Activated CD4-positive, alpha-beta T cell treated with anti-CD3 and anti-CD28 coated beads, Interleukin-2, amount 50 U/mL, for 4 hours (primary cell): Measurements from ENCODE around the gene SIRT3.

ENCODE experiments used
- DNase-seq, 2 experiments: peaks; one replicate each; pipeline ENCODE4 v3.0.0-alpha.2; 2020

The SIRT3 gene

DNA sequence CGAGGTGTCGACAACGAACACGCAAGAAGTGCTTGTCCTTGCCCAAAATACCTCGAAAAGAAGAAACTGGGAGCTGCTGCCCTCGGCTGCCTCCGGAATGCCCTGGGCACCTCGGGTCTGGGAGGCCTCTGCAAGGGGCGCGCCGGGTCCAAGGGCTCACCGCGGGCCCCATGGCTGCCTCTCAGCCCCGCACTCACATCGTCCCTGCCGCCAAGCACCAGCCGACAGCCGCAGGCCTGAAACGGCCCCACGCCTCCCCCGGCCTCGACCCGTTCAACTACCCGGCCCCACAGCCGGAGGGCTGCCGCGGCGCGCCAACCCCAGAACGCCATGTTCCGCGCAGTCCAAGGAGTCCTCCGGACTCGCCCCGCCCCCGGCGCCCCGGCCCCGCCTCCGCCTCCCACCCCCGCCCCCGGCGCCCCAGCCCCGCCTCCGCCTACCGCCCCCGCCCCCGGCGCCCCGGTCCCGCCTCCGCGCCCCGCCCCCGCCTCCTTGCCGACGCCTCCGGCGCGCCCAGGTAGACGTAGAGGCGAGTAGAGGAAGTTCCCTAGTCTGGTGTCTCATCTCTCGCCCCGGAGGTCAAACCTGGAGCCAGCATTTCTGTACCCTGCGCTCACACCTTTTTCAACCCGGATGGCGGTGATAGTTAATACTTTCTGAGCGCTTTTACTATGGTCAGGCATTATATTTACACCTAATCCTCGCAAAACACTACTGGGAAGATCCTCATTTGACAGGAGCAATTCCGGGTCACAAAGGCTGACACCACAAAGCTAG lies at the start of gene SIRT3:
Gene SIRT3, minus strand, starts transcription at position 346 of the 777 bp plus-strand sequence. Its CDS starts 14 bp downstream, at position 332.
- peak; percentile 78 to 82 for DNase-seq

DNA sequence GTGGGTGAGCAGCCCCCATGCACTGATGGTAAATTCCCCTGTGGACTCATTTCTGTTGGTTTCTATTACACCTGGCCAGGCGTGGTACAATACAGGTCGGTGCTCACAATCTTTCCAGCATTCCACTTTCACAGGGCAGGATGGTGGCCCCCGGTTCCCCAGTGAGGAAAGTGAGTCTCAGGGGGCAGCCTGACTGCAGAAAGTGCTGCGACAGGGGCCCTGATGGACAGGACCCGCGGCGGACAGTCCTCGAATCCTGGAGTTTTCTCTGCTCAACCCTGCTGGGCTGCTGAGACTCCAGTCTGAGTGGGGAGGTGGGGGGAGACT lies 49.7 kb upstream of the SIRT3 start:
- no peak for DNase-seq

DNA sequence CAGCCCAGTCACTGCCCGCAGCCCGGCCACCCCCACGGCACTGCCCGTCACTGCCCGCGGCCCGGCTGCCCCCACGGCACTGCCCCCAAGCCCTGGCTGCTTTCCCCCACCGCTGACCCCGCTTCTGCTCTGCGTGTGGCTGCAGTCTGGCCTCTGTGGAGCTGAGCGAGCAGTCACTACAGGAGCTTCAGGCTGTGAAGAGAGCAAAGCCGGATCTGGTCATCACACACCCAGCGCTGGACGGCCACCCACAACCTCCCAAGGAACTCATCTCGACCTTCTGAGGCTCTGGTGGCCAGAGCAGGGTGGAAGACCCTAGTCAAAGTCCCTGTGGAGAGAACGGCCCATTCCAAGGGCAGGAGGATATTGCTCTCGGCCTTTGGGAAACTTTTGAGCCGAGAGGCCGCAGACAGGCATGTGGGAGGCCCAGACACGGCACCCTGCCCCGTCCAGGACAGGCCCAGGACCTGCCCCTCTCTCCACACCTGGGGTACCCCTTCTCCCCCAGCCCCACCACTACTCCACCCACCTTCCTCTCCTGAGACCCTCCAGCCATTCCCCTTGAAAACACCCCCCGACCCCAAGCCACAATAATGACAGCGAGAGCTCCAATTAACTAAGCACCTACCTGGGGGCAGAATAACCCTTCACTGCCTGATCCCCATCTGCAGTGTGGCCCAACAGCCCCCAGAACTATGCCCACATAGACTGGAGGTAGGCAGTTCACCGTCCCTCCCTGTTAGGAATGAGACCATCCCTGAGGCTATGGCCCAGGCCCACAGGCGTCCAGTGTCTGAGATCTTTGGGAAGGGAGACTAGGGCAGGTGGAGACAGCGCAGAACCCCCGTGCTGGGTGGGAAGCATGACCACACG lies 49.1 kb upstream of the SIRT3 start:
- DNase-seq: no peak

DNA sequence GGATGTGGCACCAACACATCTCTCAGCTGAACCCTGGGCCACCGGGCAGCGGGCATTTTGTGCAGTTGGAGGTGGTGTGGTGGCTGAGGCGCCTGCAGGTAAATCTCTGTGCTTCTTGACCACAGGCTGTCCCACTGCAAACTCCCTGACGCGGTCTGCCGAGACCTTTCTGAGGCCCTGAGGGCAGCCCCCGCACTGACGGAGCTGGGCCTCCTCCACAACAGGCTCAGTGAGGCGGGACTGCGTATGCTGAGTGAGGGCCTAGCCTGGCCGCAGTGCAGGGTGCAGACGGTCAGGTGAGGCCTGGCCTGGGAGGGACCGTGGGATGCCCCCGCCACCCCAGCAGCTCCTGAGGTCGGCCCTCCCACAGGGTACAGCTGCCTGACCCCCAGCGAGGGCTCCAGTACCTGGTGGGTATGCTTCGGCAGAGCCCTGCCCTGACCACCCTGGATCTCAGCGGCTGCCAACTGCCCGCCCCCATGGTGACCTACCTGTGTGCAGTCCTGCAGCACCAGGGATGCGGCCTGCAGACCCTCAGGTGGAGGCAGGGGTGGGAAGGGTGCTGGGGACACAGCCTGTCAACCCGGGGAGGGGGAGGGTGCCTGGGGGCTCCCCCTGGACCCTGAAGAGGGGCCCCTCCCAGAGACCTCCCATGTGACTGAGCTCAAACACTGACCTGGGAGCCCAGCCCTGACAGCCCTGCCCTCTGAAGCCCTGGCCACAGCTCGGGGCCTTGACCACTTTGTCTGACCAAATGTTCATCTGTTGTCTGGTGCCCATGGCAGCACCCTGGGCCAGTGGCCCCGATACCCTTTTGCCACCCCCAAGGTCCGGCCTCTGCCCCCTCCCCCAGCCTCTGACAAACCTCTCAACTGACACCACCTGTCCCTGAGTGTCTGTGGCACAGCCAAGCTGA lies 48.2 kb upstream of the SIRT3 start:
- no peak for DNase-seq

DNA sequence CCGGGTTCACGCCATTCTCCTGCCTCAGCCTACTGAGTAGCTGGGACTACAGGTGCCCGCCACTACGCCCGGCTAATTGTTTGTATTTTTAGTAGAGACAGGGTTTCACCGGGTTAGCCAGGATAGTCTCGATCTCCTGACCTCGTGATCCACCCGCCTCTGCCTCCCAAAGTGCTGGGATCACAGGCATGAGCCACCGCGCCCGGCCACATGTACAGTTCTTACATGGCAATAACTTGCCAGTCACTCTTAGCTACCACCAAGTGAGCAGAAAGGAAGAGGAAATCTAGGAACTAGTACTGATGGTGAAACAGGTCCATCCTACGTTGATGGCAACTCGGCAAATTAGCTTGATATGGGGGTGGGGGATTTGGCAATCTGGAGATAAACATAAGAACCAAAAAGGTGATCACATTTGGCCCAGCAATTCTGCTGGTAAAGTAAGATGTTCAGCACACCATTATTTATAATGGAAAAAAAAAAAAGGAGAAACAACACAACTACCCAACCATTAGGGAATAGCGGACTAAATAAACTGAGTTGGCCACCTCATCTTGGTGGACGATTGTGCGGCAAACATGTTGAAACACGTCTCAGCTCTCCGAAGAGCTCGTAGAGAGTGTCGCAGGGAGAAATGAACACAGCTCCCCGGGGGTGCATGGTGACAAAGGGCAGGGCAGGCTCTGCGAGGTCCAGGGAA lies 47.4 kb upstream of the SIRT3 start:
- no peak for DNase-seq

DNA sequence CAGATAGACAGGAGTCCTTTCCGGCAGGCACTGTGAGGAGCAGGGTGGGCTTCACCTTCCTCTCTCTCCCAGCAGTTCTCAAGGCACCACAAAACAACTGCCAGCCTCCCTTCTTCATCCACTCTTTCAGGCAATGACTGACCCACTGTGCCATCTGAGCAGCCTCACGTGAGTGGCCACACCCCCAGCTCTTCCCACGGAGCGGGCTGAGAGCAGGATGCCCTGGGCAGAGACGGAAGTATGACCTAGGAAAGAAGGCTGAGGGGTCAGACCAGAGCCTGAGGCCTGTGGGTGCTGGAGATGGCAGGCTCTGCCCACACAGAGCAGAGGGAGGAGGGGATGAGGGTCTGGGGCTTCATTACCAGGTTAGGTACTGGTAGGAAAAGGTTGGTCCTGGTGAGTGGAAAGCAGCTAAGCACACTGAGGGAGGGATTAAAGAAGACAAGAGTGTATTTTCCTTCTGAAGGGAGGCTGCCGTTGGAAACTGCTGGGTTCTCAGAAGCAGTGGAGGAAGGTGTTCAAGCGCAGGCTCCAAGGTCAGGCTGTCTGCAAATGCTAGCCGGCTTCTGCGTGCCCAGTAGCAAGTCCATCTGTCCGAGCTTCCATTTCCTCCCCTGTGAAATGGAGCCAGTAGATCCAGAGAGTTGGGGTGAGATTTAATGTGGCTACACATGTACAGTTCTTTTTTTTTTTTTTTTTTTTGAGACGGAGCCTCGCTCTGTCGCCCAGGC lies 46.7 kb upstream of the SIRT3 start:
- DNase-seq: no peak

DNA sequence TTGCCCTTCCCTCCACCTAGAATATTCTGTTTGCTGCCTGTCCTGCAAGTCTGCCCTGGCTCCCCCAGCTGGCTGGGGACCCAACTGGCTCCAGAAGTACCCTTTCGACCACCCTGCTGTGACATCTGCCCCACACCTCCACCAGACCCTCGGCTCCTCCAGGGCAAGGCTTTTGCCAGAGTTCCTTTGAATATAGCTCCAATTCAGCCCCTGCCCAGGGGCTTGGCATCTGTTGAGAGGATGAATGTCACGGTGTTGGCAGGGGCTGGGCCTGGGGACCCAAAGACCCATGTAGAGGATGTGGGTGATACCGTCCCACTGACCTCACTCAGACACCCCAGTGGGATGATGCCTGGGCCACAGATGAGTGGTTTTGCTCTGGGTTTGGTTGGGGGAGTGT lies 46.0 kb upstream of the SIRT3 start:
- DNase-seq: no peak

DNA sequence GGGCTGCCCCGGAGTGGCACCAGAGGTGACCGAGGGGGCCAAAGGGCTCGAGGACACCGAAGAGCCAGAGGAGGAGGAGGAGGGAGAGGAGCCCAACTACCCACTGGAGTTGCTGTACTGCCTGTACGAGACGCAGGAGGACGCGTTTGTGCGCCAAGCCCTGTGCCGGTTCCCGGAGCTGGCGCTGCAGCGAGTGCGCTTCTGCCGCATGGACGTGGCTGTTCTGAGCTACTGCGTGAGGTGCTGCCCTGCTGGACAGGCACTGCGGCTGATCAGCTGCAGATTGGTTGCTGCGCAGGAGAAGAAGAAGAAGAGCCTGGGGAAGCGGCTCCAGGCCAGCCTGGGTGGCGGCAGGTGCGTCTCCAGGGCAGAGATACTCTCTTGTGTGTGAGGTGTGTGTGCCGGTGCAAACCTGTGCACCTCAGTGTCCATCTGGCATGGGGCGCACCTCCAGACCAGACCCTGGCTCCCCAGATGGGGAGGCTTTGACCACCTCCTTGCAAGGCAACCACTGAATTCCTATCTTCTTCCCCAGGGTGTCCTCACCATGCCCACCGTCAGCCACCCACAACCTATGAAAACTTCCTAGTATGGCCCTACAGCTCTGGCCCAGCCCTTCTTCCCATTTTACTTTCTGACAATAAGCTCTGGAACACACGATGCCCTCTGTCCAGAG lies 45.5 kb upstream of the SIRT3 start:
- no peak for DNase-seq

DNA sequence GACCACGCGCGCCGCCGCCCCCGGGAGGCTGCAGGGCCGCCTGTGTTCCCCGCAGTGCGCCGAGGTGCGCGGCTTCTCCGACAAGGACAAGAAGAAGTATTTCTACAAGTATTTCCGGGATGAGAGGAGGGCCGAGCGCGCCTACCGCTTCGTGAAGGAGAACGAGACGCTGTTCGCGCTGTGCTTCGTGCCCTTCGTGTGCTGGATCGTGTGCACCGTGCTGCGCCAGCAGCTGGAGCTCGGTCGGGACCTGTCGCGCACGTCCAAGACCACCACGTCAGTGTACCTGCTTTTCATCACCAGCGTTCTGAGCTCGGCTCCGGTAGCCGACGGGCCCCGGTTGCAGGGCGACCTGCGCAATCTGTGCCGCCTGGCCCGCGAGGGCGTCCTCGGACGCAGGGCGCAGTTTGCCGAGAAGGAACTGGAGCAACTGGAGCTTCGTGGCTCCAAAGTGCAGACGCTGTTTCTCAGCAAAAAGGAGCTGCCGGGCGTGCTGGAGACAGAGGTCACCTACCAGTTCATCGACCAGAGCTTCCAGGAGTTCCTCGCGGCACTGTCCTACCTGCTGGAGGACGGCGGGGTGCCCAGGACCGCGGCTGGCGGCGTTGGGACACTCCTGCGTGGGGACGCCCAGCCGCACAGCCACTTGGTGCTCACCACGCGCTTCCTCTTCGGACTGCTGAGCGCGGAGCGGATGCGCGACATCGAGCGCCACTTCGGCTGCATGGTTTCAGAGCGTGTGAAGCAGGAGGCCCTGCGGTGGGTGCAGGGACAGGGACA lies 44.8 kb upstream of the SIRT3 start:
- no peak for DNase-seq

DNA sequence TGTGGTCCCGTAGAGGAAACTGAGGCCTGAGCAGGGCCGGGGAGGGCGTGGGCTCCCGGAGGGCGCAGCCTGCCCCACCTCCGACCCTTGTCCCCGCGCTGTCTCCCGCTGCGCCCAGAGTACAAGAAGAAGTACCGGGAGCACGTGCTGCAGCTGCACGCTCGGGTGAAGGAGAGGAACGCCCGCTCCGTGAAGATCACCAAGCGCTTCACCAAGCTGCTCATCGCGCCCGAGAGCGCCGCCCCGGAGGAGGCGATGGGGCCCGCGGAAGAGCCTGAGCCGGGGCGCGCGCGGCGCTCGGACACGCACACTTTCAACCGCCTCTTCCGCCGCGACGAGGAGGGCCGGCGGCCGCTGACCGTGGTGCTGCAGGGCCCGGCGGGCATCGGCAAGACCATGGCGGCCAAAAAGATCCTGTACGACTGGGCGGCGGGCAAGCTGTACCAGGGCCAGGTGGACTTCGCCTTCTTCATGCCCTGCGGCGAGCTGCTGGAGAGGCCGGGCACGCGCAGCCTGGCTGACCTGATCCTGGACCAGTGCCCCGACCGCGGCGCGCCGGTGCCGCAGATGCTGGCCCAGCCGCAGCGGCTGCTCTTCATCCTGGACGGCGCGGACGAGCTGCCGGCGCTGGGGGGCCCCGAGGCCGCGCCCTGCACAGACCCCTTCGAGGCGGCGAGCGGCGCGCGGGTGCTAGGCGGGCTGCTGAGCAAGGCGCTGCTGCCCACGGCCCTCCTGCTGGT lies 44.0 kb upstream of the SIRT3 start:
- DNase-seq: peak in 1 of 2 experiments; percentile 42

DNA sequence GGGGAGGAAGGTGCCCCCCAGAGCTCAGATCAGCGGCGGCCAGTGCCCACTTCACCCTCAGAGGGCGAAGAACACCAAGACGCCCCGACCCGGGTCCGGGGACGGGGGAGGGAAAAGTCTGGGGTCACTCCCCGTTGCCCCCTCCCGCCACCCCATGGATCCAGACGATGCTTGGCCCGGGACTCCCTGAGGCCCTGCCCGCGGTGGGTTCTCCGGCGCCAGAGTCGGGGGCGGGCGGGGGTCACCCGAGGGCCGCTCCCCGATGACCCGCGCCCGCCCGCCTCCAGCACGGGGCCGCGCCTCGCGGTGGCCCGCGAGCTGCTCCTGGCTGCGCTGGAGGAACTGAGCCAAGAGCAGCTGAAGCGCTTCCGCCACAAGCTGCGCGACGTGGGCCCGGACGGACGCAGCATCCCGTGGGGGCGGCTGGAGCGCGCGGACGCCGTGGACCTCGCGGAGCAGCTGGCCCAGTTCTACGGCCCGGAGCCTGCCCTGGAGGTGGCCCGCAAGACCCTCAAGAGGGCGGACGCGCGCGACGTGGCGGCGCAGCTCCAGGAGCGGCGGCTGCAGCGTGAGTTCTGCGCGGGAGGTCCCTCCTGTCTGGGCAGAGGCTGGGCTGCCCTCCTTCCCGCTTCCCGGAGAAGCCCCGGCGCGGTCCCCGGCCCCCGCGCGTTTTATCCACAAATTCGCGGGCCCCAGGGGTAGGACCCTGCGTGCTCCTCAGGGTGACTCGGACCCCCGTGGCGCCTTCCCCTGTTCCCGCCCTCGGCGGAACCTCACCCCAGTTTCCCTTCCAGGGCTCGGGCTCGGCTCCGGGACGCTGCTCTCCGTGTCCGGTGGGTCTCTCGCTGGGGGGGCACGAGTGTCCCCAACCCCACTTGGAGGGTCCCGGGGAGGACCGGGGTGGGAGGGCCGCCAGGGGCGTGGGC lies 43.2 kb upstream of the SIRT3 start:
- DNase-seq: no peak

DNA sequence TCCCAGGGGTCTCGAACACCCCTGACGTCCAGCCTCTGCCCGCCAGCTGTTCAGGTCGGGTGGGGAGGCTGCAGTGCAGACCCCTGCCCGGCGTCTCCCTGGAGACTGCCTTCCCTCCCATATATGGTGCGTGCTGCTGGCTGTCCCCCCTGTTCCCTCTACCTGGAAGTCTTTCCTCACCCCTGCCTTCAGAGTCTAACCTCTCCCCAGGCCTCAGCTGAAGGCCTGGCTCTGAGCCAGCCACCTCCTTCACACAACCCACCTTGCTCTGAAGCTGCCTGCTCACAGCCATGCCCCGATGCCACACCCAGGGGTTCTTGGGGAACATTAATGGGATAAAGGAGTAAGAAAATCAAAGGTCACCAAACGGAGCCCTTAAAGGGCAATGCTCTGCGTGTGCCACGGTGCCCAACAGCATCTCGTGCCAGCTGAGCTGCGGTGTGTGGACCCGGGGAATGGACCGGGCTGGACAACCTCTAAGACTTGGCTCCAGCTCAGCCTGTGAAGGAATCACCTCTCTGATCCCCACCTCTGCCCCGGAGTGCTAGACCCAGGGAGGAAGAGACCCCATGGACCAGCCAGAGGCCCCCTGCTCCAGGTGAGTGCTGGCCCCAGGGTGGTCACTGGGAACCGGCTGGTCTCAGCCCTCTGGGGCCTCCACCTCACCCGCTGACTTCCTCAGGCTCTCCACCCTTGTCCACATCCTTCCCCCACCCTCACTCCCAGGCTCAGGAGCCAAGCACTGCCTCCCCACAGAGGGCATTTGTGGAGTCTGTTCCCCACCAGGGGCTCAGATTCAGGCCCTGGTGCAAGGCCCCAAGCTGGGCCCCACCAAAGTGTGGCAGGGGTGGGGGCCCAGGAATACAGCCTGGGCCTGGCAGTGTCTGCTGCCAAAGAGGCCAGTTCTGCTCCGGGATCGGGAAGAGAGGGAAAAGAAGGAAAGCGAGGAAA lies 42.1 kb upstream of the SIRT3 start, which contains the start of gene NLRP6:
Gene NLRP6, plus strand, starts transcription at position 407 of the 951 bp plus-strand sequence. Its CDS starts 163 bp downstream, at position 570.
- DNase-seq: no peak

DNA sequence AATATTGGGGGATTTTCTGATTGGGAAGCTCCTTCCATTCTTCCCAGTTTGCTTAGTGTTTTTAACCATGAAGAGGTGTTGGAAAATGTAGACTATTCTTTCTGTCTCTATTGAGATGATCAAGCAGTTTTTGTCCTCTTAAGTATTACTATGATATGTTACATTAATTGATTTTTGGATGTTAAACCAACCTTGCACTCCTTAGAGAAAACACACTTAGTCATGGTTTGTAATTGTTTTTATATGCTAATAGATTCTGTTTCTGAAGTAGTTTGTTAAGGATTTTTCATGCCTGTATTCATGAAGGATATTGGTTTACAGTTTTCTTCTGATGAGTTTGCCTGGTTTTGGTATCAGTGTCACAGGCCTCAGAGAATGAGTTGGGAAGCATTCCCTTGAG lies 40.1 kb upstream of the SIRT3 start:
- no peak for DNase-seq

DNA sequence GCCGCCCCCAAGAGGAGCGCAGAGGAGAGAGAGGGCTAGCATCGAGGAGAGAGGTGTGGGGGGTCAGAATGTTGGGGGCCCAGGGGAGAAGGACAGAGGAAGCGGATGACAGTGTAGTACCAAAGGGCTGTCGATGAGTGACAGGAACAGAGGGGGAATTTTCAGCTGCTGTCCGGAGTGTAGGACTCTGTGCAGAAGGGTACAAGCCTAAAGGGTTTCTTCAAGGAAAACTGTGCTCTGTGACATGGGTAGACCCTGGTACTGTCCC lies 36.7 kb upstream of the SIRT3 start:
- DNase-seq: no peak

DNA sequence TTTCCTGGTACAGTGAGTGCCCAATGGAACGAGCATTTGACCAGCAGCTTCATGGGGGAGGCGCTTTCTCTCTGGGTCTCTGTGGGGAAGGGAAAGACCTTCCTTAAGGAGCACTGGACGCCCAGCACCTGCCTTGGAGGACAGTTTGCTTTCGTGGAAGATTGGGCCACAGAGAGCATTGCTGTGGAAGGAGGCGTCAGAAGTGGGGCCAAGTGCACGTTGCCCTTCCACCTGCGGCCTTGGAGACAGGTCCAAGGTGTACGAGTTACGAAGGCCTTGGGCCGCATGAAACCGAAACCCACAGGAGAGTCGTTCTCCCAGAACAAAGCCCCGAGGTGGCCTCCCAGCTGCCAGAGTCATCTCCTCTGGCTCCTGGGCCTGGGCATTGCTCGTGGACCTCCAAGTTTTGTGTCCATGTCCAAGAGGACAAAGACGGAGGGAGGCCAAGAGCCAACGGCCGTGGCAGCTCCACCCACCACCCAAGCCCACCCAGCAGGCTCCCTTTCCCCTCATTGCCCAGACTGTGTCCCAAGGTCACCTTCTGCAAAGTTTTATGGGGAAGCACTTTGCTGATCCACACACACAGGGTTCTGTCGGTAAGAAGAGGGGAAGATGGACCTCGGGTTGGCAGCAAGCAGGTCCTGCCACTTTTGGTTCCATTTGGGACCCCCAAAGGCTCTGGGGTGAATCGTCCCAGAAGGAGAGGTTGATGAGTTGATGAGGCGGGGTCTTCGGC lies 36.2 kb upstream of the SIRT3 start:
- DNase-seq: no peak

DNA sequence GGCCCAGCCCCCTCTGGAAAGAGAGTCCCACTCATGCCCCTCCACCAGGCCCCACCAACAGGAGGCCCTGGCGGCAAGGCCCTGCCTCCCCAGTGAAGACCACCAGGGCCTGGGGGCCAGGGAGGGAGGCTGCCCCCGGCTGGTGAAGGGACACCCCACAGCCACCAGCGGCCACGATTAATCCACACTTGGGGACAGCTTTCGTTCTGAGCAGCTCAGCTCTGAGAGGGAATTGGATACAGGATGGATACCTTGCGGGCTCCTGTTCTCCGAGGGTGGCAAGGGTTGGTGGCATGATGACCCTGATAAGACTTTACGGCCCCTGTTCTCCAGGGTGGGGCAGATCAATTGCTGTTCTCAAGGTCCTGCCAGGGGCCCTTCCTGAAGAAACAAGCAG lies 35.2 kb upstream of the SIRT3 start:
- no peak for DNase-seq
